ENCODE measurements around the gene SHOX.
"Not testable (repeated sequence)": the region's sequence is repeated elsewhere in the genome, so short reads cannot be mapped to it uniquely, and the experiment has no call there.

SHOX gene

GRCh38 chrX:617401-617800, 13.2 kb upstream of the SHOX start:
- FAIRE-seq (no peak), DNase-seq (ENCODE audit: insufficient read length, low spot score) (no peak)
- TF ChIP-seq POLR2A (IDR thresholded peaks at IDR 0.05; ENCODE audit: low read depth, low read length): no peak

GRCh38 chrX:617891-618290, 12.7 kb upstream of the SHOX start:
- FAIRE-seq: no peak
- TF ChIP-seq POLR2A (IDR thresholded peaks at IDR 0.05; ENCODE audit: low read depth, low read length): no peak

GRCh38 chrX:618304-618703, 12.3 kb upstream of the SHOX start:
- not testable (repeated sequence) for FAIRE-seq; DNase-seq (ENCODE audit: insufficient read length, low spot score)

More at GRCh38 chrX:617891-618290, 12.7 kb upstream of the SHOX start:
- no peak for DNase-seq (ENCODE audit: insufficient read length, low spot score)

- no peak for TF ChIP-seq POLR2A (IDR thresholded peaks at IDR 0.05; ENCODE audit: low read depth, low read length)
- DNase-seq (ENCODE audit: insufficient read length, low spot score) (no peak), FAIRE-seq (no peak)
Observed at GRCh38 chrX:618761-619450, 11.7 kb upstream of the SHOX start.

DNA sequence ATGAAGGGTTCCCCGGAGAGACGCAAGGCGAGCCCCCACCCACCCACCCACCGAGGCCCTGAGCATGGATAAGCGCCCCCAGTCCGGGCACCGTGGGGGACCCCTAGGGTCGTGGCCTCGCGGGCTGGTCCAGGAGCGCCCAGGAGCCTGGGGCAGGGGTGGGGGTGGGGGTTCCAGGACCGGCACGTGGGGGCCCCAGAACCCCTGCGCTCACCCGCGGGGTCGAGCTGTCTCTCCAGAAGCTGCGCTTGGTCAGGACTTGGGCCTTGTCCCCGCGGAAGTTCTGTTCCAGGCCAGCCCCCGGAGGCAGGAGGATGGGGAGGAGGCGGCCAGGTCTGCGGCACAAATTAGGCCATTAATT, 11.2 kb upstream of the SHOX start:
- no peak for FAIRE-seq
- DNase-seq (ENCODE audit: insufficient read length, low spot score): no peak
- no peak for TF ChIP-seq POLR2A (IDR thresholded peaks at IDR 0.05; ENCODE audit: low read depth, low read length)

DNA sequence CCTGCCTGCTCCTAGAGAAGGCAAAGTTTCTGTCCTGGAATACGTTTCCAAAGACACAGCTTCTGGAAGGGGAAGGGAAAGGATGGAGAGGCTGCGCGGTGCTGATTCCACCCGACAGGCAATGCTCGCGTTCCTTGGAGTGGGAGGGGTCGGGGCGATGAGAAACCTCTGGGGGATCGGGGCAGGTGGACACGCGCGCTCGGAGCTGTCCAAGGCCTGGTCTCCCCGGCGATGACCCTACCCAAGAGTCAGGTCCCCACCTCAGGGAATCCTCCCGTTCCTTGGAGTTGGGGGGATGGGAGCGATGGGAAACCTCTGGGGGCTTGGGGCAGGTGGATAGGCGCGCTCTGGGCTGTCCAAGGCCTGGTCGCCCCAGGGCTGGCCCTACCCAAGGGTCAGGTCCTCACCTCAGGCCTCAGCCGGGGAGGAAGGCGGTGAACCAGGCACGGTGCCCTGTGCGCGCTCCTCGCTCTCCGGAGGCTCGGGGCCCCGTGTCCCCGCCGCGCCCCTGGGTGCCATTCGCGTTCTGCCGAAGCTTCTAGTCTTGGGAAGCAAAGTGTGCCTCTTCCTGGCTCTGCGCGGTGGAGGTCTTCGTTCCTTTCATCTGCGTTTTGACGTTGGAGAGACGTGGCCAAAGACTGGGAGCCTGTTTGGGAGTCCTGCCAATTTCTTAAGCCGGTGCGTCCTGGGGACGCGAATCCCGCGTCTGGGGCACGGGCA, 10.6 kb upstream of the SHOX start:
- no peak for FAIRE-seq
- DNase-seq (ENCODE audit: insufficient read length, low spot score): no peak
- TF ChIP-seq POLR2A (IDR thresholded peaks at IDR 0.05; ENCODE audit: low read depth, low read length): no peak

DNA sequence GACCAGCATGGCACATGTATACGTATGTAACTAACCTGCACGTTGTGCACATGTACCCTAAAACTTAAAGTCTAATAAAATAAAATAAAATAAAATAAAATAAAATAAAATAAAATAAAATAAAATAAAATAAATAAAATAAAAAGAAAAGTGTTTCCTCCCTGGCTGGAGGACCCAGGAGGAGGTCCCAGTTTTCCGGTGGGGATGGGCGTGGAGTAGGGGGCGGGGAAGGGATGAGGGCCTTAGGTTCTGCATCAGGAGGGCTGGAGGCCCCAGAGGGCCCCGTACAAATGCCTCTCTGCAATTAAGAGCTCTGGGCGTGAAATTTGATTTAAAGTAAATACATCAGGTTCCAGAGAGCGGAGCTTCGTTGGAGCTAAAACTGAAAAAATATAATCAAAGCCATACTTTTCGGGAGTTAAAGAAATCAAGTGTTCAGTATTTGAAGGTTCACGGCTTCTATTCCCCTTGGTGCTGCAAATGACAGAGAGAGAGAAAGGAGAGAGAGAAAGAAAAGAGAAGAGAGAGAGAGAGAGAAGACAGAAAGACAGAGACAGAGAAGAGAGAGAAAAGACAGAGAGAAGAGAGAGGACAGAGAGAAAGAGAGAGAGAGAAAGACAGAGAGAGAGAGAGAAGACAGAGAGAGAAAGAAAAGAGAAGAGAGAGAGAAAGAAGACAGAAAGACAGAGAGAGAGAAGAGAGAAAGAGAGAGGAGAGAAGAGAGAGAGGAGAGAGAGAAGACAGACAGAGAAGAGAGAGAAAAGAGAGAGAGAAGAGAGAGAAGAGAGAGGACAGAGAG, 8.7 kb upstream of the SHOX start:
- TF ChIP-seq POLR2A (IDR thresholded peaks at IDR 0.05; ENCODE audit: low read depth, low read length): no peak
- no peak for FAIRE-seq
- no peak for DNase-seq (ENCODE audit: insufficient read length, low spot score)

DNA sequence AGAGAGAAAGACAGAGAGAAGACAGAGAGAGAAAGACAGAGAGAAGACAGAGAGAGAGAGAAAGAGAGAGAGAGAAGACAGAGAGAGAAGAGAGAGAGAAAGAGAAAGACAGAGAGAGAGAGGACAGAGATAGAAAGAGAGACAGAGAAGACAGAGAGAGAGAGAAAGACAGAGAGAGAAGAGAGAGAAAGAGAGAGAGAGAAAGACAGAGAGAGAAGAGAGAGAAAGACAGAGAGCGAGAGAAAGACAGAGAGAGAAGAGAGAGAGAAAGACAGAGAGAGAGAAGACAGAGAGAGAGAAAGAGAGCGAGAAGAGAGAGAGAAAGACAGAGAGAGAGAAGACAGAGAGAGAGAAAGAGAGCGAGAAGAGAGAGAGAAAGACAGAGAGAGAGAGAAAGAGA, 7.8 kb upstream of the SHOX start:
- not testable (repeated sequence) for FAIRE-seq; DNase-seq (ENCODE audit: insufficient read length, low spot score)

DNA sequence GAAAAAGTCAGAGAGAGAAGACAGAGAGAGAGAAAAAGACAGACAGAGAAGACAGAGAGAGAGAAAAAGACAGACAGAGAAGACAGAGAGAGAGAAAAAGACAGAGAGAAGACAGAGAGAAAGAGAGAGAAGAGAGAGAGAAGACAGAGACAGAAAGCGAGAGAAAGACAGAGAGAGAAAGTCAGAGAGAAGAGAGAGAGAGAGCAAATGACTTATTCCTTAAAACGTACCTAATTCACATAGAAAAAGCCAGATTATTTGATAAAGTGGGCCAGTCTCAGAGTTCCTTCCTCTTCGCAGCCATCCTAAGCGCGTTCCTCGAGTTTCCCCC, 7.4 kb upstream of the SHOX start:
- FAIRE-seq: no peak
- no peak for TF ChIP-seq POLR2A (IDR thresholded peaks at IDR 0.05; ENCODE audit: low read depth, low read length)
- no peak for DNase-seq (ENCODE audit: insufficient read length, low spot score)

DNA sequence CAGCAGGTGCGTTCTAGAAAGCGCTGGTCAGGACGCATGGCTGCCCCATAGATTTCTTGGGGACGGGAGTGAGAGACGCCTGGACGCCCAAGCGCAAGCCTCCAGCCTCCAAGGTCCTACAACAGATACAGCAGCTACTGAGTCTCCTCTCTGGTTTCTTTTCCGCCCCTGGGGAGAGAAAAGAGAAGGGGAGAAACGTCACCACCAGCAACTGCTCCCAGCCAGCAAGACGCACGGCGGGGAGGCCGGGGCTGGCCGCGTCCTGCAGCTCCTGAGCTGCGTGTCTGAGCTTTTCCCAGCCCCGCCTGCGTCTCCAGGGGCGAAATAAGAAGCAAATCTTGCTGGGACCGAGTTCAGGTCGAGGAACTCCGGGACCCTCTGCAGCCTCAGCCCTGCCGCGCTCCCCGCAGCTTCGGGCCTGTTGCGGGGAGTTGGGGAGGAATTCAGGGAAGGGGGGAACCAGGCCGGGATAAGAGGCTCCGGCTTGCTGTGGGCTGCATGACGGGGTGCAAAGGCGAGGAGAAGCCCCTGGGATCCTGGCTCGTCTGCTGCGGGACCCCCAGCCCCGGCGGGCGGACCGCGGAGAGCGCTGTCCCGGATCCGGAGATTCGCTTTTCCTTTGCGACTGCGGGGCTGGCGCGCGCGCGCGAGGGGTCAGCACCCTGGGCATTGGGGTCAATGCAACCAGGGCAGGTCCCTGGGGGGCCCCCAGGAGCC, 6.8 kb upstream of the SHOX start:
- FAIRE-seq (no peak), DNase-seq (ENCODE audit: insufficient read length, low spot score) (no peak)
- no peak for TF ChIP-seq POLR2A (IDR thresholded peaks at IDR 0.05; ENCODE audit: low read depth, low read length)

GRCh38 chrX:625137-625691, 5.4 kb upstream of the SHOX start:
- TF ChIP-seq POLR2A (IDR thresholded peaks at IDR 0.05; ENCODE audit: low read depth, low read length): no peak
- DNase-seq (ENCODE audit: insufficient read length, low spot score): no peak
- no peak for FAIRE-seq

- DNase-seq (ENCODE audit: insufficient read length, low spot score); FAIRE-seq: not testable (repeated sequence)
Observed at GRCh38 chrX:626047-626446, 4.5 kb upstream of the SHOX start.

- DNase-seq (ENCODE audit: insufficient read length, low spot score) (no peak), FAIRE-seq (no peak)
- no peak for TF ChIP-seq POLR2A (IDR thresholded peaks at IDR 0.05; ENCODE audit: low read depth, low read length)
Observed at GRCh38 chrX:626745-627509, 3.7 kb upstream of the SHOX start.

All from H54 (cell line).